Bone marrow (tissue), 2 donors: ENCODE results near the gene CHN2.
"Not testable (repeated sequence)": the region's sequence is repeated elsewhere in the genome, so short reads cannot be mapped to it uniquely, and the experiment has no call there.

Source experiments
- DNase-seq, 2 donors: peaks; one replicate each; lab custom pipeline; 2025; lab: John Stamatoyannopoulos, UW

The CHN2 gene

DNA sequence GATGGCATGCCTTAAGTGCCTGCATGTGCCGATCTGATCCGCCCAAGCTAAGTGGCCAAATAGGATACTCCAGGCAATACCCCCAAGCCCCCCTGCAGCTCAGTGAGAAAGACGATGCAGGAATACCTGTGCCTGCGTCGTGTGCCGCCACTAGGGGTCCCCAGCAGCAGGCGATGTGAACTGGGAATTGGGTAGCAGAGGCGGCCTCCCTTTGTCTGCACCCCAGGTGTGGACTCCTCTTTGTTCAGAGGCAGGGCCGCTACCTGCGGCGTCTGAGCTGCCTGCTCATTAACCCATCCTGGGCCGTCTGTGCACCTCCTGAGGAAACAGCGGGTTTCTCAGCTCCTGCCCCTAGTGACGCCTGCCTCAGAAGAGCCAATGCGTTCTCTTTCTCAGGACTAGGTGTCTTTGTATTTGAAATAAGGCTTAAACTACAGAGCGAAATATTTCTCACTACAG is 4.8 kb upstream of the CHN2 start:
- no peak for DNase-seq

DNA sequence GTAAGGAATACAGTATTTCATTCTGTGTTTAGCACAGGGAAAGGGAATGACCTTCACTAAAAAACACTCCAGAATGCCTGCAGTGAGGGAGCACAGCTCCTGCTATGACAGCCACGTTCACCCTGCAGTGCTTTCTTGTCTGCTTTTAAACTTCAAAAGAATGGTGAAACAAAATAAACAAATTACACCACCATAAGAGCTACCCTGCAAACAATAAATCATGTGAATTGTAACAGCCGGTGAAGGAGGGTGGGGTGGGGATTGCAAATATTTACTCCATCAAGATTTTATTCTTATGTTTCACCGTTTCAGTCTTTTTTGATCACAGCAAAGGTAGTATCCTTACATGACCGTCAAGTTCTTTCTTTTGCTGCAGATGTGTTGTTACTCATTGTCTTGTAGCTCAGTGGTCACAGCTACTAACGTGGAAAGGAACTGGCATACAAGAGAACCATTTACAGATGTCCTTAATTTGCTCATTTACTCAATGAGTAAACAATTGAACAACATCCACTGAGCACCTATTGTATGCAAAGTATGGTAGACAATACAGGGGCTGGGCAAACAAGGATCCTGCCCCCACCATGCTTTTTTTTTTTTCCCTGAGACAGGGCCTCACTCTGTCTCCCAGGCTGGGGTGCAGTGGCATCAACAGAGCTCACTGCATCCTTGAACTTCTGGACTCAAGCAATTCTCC is 4.1 kb upstream of the CHN2 start:
- DNase-seq, result no peak

DNA sequence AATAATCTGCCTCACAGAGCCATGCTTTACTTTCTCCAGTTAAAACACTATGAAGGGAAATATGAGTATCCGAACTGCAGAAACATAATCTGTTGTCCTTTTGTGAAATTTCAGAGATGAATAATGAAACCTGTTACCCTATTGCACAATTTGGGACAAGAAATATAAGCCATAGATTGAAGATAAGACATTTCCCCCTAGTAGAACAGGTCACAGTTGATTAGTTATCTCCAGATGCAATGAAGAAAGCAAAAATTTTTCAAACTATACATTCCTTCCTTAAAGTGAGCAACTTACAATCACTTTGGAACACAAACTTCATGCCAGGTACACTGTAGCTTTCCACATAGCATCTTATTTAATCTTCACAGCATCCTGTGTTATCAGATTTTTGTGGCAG is 2.3 kb upstream of the CHN2 start:
- DNase-seq, result no peak

DNA sequence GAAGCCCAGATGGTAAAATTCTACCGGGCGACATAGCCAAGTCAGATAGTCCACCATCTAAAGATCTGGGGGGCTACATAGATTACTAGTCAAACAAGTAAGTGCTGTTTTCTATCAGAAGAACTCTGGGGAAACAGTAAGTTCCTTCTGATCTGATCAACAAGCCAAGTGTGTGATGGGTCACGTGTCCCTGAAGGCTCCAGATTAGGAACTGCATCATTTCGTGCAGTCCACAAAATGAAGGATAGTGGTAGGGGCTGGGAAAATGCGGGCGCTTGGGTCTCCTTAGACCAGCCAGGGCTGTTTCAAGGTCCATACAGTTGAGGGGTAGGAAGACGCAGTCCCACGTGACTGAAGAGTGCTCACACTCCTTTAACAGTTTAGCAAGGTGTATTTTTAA is 1.8 kb upstream of the CHN2 start:
- no peak for DNase-seq

DNA sequence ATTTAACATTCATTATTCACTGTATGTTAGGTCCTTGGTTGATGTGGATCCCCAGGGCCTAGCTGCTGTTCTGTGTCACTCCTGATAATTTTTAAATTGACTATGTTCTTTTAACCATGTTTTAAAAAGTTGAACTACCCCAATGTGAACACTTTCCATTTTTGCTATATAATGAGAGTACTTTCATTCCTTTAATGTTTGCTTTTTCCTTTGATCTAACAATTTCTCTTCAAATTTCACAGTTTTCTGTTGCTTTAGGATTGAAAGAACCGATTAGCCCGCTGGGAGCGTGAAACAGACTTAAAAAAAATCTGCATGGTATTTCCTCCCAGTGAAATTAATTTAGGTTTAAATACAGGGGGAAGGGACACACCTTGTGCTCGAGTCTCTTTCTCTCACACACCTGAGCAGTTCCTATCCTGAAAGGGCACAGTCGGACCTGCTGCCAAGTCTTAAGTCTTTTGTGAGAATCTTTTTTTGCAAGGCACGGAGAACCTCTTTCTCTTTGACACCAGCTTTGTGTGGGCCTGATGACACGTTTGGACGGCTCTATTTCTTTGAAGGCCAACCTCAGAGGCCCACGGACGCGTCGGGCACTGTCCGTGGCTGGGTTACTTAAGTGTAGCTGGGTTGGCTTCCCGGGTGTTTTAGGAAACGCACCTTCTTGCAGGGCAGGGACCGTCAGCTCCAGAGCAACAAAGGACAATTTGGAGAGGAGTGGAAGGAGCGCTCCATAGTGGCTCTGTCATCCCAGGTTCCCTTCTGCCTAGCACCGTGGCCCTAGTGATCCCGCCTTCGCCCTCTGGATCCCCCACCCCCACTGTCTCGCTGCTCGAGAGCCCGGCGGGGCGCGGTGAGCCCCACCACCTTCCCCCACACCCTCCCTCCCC is 1.0 kb upstream of the CHN2 start:
- no peak for DNase-seq

DNA sequence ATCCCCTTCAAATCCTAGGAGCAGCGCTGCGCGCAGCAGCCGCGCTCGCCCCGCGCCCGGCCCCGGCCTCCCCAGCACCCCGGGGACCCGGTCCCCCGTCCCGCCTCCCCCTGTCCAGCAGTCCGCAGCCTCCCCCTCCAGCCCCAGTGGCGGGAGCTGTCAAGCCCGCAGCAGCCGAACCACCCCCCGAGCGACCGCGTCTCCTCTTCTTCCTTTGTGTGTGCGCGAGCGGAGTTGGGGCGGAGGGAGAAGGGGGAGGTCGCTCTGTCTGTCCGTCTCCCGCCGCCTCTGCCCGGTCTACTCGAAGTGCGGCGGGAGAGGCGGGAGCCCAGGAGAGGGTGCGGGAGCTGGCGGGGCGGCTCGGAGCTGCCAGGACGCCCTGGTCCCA is 375 bp upstream of the CHN2 start:
- no peak for DNase-seq

DNA sequence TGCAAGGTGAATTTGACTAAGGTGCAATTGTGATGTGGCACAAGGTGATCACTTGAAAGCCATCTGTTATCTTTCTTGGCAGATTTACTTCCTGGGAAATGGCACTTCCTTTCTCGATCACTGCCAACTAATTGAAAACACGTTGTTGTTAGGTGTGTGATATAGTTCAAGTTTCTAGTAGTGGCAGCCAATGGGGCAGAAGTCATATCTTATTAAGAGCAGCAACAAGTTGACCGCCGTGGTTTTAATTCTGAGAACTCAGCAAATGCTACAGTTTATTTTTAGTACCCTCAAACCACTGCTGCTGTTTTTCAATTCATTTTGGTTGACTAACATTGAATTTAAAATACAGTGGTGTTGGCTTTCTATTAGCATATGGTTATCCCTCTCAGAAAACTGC is 1.6 kb downstream of the CHN2 start:
- no peak for DNase-seq

DNA sequence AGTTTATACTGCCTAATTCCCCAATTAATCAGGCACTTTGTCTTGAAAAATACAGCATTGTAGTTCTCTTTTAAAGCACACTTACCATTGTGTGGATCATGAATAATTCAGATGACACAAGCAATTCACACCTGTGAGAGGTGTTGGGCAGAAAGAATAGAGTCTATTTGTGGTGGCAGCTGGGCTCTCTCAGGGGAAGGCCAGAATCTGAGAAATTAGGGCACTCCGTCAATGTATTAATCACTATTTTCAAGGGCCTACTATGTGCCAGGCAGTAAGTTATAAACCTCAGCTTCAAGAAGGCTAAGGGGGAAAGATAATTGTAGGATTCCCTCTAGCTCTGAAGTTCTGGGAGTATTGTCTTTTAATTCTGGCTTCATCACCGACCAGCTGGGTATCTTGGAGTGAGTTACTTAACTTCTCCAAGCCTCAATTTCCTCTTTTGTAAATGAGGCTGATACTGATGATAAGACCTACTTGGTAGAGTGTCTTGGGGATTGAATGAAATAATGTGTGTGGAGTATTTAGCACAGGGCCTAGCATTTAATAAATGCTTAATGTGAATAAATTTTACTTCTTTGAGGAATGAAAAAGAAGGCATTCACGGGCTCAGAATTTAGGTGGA is 2.5 kb downstream of the CHN2 start:
- no peak for DNase-seq

DNA sequence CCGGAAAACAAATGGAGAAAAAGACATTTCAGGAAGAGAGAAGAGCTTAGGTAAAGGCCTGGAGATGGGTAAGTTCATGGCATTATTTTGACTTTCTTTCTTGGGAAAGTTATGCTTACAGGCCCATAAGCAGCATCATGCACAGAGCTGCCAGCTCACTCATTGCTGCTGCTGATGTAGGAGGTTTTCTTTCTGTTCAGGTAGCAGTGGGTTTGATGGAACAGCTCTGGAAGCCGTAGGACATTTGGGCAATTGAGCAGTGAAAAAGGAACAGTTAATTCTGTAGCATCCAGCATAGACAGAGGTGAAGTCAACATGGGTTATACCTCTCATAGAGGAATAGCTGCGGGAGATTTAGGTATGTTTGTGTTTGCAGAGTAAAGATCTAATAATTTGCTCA is 3.3 kb downstream of the CHN2 start:
- DNase-seq, result no peak

DNA sequence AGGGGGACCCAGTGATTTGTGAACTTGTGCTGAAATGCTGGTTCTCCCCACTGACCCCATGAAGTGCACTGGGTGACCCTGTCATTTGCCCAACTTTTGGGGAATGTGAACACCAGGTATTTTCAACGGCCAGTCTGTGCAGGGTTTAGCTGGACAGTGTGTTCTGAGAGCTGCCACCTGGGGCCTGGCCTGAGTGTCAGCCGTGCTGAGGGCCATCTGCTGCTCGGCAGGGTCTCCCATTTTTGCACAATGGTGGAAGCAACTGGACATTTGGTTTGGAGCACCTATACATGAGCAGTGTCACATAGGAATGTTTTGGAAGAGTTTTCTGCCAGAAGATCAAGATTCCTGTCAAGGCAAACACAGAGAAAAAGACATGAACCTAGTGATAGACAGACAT is 5.2 kb downstream of the CHN2 start:
- no peak for DNase-seq

DNA sequence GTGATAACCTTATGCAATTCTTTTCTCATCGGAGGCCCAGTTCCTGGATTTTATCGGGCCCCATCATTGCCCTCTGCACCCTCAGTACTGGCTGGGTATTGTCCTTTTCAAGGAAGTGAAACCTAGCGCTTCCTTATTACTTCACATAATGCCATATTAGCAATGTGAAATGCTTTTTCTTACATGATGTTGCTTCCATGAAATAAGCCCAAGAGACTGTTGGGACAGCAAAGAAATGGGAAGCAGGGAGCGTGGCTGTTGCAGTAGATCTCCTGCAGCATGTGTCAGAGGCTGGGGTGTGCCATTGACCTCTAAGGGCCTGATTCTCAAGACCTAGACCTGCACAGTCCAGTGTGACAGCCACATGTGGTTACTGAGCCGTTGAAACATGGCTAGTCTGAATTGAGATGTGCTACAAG is 8.1 kb downstream of the CHN2 start:
- DNase-seq, result no peak

DNA sequence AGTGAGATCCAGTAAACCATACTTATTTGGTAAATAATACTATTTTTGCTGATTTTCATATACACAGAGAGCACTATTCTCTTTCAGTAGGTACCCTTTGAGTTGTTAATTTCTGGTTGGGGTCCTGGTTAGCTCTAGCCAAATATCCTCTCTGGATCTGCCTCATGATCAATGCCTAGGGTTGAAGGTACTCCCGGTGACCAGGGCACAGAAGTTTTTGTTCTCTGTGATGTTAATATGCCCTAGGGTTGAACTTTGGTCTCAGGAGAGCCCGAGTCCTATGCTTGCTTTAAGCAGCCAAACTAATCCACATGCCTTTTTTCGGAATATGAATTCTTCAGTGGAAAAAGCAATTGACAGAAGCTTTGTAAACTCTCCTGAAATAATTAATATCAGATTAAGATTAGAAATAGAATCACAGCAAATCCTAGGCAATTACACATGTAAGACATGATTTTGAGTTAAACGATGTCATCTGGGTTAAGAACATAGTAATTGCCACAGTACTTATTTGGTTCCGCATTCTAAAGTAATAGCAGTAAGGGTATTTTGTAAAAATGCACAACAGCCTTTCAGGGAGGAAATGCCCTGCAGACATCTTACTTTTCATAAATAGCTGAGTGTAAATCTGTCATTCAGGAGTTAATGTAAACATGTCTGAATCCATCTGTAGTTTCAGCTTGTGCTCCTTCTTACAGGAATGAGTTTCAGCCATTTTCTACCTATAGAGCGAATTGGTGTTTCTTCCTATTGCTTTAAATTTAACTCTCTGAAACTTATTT is 10.1 kb downstream of the CHN2 start:
- no peak for DNase-seq

DNA sequence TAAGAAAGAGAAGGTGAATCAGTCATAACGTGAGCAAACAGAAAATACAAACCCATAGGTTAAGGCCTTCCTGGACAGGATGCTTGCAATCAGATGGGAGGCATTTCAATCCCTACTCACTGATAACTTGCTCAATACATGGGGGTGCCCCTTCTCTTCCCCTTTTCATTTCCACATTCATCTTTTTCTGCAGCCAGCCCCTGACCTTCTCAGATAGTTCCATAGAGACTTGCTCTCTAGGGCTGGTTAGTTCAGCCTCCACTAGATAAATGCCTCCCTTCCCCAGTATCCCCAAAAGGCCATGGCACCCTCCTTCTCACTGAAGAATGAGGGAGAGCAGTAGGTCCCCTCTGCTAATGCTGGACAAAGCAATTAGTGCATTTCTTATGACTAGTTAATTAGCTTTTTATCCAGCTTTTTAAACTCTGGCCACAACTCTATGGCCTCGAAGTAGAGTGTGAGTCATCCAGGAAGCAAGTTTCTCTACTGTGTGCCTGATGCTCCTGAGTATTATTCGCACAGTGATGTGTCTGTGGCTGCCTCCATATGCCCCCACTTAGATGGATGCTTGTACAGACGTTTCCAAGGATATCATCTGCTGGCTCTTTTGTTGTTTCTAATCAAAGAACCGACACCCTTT is 12.7 kb downstream of the CHN2 start:
- DNase-seq, result no peak

DNA sequence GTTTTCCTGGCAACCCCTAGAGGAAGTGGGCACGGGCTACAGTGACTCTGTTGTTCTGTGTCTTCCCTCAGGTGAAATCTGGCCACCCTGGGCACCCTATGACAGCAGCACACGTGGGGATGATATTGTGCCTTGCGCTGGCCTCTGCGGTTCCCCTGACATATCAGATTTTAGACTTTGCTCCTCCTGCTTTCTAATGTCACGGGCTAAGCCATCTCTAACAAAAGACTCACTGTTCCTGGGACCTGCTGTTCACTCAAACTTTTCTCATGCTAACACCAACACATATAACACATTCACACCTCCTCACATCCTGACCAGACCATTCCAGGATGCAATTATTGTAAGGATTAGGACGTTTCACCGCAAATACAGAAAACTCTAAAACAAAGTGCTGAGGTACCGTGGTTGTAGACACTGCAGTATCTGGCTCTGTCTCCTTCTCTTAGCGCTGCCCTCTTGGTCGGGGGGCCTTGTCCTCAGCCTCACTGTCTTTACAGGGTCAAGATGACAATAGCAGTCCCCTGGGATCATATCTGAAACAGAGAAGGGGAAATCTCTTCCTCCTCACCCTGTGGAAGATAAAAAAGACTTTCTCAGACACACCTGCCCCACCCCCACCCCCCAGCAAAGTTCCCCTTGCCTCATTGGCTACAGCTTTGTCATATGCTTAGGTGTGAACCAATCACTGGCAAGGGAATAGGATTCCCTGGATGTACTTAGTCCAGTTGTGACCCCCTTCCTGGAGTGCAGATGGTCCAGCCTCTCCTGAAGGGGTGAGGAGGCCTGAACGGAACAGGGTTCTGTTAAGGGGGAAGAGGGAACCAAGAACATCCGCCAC is 14.1 kb downstream of the CHN2 start:
- no peak for DNase-seq

DNA sequence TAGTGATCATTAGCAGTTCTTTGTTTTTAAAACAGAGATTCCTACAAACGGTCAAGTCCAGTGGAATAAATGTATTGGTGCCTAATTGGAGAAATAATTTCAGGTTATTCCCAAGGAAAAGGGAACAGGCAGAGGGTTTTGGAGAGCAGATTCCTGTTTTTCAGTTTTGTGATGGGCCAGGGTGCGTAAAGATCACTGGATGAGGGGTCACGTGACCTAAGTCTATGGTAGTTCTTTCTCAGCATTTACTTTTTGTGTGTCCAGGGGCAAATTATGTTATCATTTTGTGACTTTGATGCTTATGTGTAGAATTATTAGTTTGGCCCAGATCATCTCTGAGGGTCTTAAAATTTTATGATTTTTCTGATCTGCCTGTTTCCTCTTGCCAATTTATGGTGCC is 15.2 kb downstream of the CHN2 start:
- DNase-seq, result no peak

DNA sequence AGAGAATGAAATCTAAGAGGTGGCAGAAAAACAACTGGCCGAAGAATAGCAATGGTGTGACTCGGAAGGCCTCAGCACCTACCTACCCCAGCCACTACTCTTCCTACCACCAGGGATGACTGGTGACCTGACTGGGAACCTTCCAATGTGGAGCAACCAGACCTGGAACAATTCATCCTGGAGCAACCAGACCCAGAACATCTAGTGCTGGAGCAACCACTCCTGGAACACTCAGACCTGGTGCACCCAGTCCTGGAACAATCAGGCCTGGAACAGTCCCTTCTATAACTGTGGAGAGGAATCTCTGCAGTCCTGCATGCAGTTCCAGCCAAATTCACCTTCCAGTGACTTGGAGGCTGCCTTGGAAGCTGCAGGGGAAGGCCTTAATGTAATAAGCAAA is 18.2 kb downstream of the CHN2 start:
- not testable (repeated sequence) for DNase-seq

DNA sequence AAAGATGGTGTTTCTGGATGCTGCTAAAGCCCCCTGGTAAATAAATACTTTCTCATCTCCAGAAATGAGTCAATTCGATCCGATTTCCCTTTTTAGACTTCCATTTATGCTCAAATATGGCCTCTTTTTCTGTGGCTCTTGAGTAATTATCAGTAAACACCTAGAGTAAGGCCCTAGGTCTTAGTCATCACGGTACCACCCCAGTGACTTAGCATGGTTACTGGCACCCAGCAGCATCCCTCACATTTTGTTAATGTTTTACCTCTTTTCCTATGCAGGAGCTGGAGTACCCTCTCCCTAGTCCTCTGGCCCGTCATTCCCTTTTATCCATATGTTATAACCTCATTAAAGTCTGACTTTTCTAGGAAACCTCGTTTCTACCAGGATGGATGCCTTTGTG is 19.5 kb downstream of the CHN2 start:
- no peak for DNase-seq

DNA sequence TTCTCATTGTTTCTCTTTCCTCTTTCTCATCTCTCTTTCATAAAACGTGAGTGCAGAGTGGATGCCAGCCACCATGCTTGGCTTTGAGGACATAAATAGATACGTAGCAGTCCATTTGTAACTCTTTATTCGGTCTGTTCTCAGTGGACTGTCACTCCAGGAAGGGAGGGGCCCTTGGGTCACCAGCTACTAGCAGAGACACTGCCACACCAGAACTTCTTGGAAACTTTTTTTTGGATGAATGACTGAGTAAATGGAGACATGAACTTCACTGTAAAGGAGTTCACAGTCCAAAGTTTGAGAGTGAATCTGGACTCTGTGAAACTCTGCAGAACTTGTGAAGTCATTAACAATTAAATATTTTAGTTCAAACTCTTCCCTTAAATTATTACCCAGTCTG is 20.2 kb downstream of the CHN2 start:
- no peak for DNase-seq

DNA sequence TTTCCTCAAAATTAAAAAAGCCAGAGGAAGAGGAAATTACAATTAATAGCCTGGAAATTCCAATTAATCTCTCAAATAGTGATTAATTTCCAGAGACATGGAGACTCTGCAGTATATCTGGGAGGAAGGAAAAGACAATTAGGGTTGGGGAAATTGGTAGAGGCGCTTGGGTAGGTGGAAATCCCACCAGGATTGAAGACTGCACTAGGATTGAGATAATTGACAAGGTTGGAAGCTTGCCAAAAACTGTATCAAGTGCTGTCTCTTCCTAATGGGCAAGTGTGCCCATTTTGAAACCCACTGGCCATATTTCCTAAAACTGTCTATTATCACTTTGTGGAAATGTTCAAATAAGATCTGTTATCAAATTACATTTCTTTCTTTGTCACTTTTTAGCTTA is 21.6 kb downstream of the CHN2 start:
- no peak for DNase-seq

DNA sequence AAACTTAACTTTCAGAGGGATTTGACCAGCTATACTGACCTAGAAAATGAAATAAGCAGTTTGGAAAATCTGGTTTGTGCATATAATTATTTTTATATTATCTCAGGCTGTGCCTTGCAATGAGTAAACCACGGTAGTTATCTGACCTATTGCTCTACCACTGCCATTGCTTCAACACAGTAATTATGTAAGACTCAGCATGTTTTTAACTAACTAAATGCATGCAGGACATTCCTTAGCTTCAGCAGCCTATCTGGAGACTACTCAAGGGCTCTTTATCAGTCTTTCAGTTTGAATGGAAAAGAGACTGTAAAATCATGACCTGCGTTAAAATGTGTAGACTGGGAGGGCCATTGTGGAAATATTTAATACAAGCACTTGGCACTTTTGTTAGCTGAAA is 22.5 kb downstream of the CHN2 start:
- DNase-seq, result no peak

DNA sequence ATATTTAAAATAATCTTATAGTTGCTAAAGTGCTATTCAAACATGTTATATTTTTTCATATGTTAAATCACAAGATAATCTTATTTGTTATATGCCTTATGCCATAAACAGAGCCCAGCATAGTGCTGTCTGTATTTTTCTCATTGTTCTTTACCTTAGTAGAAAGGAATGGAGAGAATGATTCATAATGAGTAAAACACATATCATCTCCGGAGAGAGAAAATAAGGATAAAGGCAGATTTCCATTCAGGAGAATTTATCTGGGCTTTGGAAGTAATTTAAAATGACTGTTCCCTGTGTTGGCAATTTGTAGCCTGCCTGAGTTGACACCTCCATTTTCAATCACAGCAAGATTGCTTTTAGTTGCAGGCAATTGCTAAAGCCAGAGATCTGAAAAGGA is 30.2 kb downstream of the CHN2 start:
- DNase-seq, result no peak
